ENCODE data around the gene KLHL17. TPM values are rescaled to one million over a fixed set of nuclear protein-coding genes. Genes with fewer than 3 reads are reported as not detected.

KLHL17 gene
- total and polyA plus RNA-seq, 9 of the 15 experiments (the other 6 are each of a cell fraction or from before 2014, with no cell fraction given) = 0.14 to 84.8 (median 13.0) TPM

DNA sequence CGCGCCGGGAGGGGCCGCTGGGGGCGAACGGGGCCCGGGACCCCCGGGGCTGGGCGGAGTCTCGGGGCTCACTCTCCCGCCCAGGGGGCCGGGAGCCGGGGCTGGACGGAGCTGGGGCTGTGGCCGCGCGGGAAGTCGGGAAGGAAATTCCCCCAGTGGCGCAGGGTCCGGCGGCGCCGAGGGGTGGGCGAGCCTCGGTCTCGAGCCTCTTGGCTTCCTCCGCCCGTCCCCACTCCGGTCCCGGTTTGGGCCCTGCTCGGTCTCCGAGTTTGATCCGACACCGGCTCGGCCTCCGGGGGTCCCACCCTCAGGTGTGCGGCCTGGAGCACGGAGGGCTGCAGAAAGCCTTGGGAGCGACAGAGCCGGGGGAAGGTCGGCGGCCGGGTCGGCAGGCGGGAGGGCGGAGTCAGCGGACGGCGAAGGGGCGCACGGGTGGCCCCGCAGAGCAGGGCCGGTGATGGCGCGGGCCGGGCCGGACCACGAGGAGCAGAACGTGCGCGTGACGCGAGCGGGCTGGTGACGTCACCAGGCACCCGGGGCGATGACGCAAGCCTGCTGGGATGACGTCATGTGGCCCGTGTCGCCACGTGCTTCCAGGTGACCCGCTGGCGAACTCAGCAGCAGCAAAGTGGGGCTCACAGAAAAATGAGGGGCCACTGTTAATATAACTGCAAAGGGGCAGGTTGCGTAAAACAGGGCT, 40.1 kb downstream of the KLHL17 start (continued):
- TF ChIP-seq ARNT (IDR thresholded peaks at IDR 0.05) = no peak
- peak in 1 of 2 experiments; percentile 95; a peak in 2 of 3 replicates for TF ChIP-seq CBX3 (IDR thresholded peaks at IDR 0.05; ENCODE audit: borderline replicate concordance in 1 of 2, low read length in 2 of 2)
- peak; percentile 83 for TF ChIP-seq TOE1 (IDR thresholded peaks at IDR 0.05; ENCODE audit: borderline replicate concordance)
- TF ChIP-seq TOE1 (CRISPR knock-in tag; IDR thresholded peaks at IDR 0.05; ENCODE audit: borderline replicate concordance, low read depth) = peak; percentile 97
- TF ChIP-seq, protein P1, sequence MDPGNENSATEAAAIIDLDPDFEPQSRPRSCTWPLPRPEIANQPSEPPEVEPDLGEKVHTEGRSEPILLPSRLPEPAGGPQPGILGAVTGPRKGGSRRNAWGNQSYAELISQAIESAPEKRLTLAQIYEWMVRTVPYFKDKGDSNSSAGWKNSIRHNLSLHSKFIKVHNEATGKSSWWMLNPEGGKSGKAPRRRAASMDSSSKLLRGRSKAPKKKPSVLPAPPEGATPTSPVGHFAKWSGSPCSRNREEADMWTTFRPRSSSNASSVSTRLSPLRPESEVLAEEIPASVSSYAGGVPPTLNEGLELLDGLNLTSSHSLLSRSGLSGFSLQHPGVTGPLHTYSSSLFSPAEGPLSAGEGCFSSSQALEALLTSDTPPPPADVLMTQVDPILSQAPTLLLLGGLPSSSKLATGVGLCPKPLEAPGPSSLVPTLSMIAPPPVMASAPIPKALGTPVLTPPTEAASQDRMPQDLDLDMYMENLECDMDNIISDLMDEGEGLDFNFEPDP (CRISPR knock-in tag; IDR thresholded peaks at IDR 0.05) = 0 out of 2 replicates have a peak, but pooled peaks have one; percentile 51
- peak; percentile 62; the same call in 1 of the 2 replicates for TF ChIP-seq SNIP1 (IDR thresholded peaks at IDR 0.05; ENCODE audit: low read depth)
- TF ChIP-seq NRF1 (conservative IDR thresholded peaks at IDR 0.05 in 1 of 2, IDR thresholded peaks at IDR 0.05 in 1 of 2) = peak; percentile 66 to 77
- peak; percentile 64; the same call in 1 of the 2 replicates for TF ChIP-seq ZNF143 (CRISPR knock-in tag; IDR thresholded peaks at IDR 0.05)
- TF ChIP-seq, protein P2, sequence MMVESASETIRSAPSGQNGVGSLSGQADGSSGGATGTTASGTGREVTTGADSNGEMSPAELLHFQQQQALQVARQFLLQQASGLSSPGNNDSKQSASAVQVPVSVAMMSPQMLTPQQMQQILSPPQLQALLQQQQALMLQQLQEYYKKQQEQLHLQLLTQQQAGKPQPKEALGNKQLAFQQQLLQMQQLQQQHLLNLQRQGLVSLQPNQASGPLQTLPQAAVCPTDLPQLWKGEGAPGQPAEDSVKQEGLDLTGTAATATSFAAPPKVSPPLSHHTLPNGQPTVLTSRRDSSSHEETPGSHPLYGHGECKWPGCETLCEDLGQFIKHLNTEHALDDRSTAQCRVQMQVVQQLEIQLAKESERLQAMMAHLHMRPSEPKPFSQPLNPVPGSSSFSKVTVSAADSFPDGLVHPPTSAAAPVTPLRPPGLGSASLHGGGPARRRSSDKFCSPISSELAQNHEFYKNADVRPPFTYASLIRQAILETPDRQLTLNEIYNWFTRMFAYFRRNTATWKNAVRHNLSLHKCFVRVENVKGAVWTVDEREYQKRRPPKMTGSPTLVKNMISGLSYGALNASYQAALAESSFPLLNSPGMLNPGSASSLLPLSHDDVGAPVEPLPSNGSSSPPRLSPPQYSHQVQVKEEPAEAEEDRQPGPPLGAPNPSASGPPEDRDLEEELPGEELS (CRISPR knock-in tag; IDR thresholded peaks at IDR 0.05; ENCODE audit: borderline replicate concordance) = peak; percentile 82; the same call in 1 of the 2 replicates
- TF ChIP-seq MAX (CRISPR knock-in tag; IDR thresholded peaks at IDR 0.05) = peak; percentile 100
- peak; percentile 89 for TF ChIP-seq GATAD2B (IDR thresholded peaks at IDR 0.05; ENCODE audit: borderline replicate concordance)
- no peak for TF ChIP-seq TAL1 (IDR thresholded peaks at IDR 0.05)
- peak; percentile 58 for TF ChIP-seq POLR2B (IDR thresholded peaks at IDR 0.05; ENCODE audit: low read depth, partially characterized antibody)
- TF ChIP-seq, protein P3, sequence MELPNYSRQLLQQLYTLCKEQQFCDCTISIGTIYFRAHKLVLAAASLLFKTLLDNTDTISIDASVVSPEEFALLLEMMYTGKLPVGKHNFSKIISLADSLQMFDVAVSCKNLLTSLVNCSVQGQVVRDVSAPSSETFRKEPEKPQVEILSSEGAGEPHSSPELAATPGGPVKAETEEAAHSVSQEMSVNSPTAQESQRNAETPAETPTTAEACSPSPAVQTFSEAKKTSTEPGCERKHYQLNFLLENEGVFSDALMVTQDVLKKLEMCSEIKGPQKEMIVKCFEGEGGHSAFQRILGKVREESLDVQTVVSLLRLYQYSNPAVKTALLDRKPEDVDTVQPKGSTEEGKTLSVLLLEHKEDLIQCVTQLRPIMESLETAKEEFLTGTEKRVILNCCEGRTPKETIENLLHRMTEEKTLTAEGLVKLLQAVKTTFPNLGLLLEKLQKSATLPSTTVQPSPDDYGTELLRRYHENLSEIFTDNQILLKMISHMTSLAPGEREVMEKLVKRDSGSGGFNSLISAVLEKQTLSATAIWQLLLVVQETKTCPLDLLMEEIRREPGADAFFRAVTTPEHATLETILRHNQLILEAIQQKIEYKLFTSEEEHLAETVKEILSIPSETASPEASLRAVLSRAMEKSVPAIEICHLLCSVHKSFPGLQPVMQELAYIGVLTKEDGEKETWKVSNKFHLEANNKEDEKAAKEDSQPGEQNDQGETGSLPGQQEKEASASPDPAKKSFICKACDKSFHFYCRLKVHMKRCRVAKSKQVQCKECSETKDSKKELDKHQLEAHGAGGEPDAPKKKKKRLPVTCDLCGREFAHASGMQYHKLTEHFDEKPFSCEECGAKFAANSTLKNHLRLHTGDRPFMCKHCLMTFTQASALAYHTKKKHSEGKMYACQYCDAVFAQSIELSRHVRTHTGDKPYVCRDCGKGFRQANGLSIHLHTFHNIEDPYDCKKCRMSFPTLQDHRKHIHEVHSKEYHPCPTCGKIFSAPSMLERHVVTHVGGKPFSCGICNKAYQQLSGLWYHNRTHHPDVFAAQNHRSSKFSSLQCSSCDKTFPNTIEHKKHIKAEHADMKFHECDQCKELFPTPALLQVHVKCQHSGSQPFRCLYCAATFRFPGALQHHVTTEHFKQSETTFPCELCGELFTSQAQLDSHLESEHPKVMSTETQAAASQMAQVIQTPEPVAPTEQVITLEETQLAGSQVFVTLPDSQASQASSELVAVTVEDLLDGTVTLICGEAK (IDR thresholded peaks at IDR 0.05) = peak; percentile 34; the same call in 1 of the 2 replicates
- TF ChIP-seq, protein P3 (CRISPR knock-in tag; IDR thresholded peaks at IDR 0.05) = peak; percentile 76
